GM12875 (cell line): ENCODE measurements around the gene VWDE.

ENCODE experiments used
- H3K4me3 ChIP-seq: one replicate; pipeline ENCODE4 v1.5.1; 2011; ENCODE audit warnings: low read depth, low read length, control low read depth
- CTCF ChIP-seq: IDR thresholded peaks from 2 replicates; pipeline ENCODE4 v1.5.1; 2011; ENCODE audit warnings: low read depth, mild to moderate bottlenecking, control low read depth, inconsistent platforms, low read length, moderate library complexity, borderline replicate concordance; ENCODE audit not compliant: insufficient read depth

Gene VWDE

GRCh38 chr7:12320987-12321647 lies 82.5 kb downstream of the VWDE start:
- TF ChIP-seq CTCF, result no peak
- no peak overlapping the region for H3K4me3 ChIP-seq

DNA sequence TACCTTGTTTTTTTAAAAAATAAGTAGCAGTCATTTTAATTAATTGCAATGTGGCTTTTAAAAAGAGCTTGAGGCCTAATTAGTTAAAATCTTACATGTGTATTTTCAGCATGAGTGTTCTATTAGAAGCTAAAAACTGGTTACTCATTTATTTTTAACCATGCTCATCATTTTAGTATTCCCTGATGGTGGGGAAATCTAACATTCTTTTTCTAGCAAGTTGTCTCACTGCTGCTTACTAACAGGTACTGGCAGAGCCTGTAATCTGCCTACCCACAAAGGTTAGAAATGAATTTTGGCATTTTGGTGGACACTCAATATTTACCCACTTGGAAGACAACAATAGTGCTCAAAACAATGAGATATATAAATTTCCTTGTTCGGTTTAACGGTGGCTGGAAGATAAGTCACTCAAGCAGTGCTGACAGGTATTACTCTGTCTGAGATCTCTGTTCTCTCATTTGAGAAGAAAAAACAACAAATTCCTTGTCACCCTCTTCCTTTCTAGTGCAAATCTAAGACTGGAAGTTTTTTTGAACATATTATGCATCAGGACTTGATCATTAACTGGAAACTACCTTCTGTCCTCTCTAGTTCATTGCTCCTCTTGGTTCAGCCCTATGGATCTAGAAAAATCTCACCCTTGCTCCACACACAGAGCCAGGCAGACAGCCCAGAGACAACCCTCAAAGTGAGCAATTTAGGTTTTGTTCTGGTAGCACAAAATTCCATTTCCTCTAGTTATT lies 83.3 kb downstream of the VWDE start:
- no peak overlapping the region for H3K4me3 ChIP-seq
- no peak for TF ChIP-seq CTCF

- H3K4me3 ChIP-seq, result no peak overlapping the region
- TF ChIP-seq CTCF, result no peak
These were observed 86.0 kb downstream of the VWDE start for GRCh38 chr7:12317675-12318074.

DNA sequence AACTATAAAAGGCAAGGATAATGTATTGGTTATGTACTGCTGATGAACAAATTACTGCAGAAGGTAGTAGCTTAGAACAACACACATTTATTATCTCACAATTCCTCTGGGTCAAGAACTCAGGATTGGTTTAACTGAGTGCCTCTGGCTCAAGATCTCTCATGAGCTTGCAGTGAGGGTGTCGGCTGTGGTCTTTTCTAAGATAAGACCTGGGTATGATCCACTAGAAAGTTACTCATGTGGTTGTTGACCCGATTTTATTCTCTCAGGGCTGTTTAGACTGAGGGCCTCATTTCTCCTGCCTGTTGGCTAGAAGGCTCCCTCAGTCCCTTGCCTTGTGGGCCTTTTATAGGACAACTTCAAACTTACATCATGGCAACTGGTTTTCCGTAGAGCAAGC lies 86.7 kb downstream of the VWDE start:
- no peak for TF ChIP-seq CTCF
- H3K4me3 ChIP-seq, result no peak overlapping the region

DNA sequence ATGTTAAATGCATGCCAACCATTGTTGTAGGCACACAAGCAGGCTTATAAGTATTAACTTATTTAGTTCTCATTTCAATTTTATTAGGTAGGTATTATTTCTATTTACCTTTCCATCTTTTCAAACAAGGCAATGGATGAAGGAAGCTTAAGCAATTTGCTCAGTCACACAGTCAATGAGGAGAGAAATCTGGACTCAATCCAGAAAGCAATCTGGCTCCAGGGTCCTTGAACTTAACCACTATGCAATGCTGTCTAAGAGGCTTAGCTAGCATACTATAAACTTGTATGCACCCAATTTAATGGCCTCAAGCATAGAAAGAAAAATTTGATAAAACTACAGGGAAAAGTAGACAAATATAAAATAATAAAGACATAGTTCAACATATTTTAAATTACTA lies 88.6 kb downstream of the VWDE start:
- H3K4me3 ChIP-seq, result no peak overlapping the region

DNA sequence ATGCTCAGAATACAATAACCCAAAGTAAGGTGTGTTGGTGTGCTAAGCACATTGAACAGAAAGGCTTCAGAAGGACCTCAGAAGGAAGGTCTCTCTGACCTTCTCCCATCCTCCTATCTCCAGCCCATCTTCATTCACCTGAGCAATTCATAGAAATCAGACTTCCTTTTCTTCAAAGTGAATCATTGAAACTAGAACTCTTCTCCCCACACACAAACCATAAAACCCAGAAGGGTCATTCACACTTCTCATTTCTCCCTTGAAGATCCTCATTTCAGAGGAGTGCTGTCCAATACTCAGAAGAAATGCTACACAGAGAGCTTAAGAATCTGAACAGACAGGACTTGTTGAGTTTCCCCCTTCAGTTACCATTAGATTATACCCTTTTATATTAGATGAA lies 89.5 kb downstream of the VWDE start:
- no peak overlapping the region for H3K4me3 ChIP-seq
- TF ChIP-seq CTCF, result no peak

More for the DNA sequence above, 88.6 kb downstream of the VWDE start:
- TF ChIP-seq CTCF, result no peak

GRCh38 chr7:12305502-12305901 lies 98.2 kb downstream of the VWDE start:
- no peak for TF ChIP-seq CTCF
- H3K4me3 ChIP-seq, result no peak overlapping the region
